Mucosa of descending colon (tissue), 3 donors: ENCODE measurements around the gene ZPBP. TPM values are rescaled to one million over a fixed set of nuclear protein-coding genes. Genes with fewer than 3 reads are reported as not detected.

Source experiments
- ATAC-seq: fragments of 200-7000 bp; cut with Tn5 transposase; one replicate; pipeline ENCODE4 v1.9.1; 2020; ENCODE audit warnings: mild to moderate bottlenecking, moderate library complexity
- DNase-seq, 3 donors: peaks; one replicate each; pipeline ENCODE4 v3.0.0-alpha.2; 2020
- H3K36me3 ChIP-seq: fragments of 200-600 bp; one replicate; pipeline ENCODE4 v1.8.0; 2021; ENCODE audit warnings: low read depth, mild to moderate bottlenecking
- H3K4me1 ChIP-seq: fragments of 200-600 bp; one replicate; pipeline ENCODE4 v1.8.0; 2021; ENCODE audit warnings: low read depth, mild to moderate bottlenecking
- H3K4me3 ChIP-seq: fragments of 200-600 bp; one replicate; pipeline ENCODE4 v1.8.0; 2021; ENCODE audit warnings: mild to moderate bottlenecking
- H3K9me3 ChIP-seq: fragments of 200-600 bp; one replicate; pipeline ENCODE4 v1.8.0; 2021; ENCODE audit warnings: mild to moderate bottlenecking
- CTCF ChIP-seq: fragments of 200-600 bp; IDR thresholded peaks from one replicate; pipeline ENCODE4 v1.8.0; 2022; ENCODE audit warnings: antibody characterized with exemption, mild to moderate bottlenecking
- intact Hi-C, 2 donors: fragments of 100-400 bp; cut with DNase I in 1 of 2; cut with micrococcal nuclease in 1 of 2; formaldehyde crosslinking; loops; one replicate each; pipeline versions ENCODE4 v1.11.0 to v1.11.1; 2022; cut with DNase I, micrococcal nuclease
- total RNA-seq, 3 donors: library from RNA; stranded (reverse); fragmentation: NEBNext Ultra II Directional in 2 of 3; extraction: Animal tissue kit (Norgen Biotek cat#: 25700) in 2 of 3; gene quantifications; one replicate each; pipeline versions ENCODE4 v1.2.1 to v1.2.4, GENCODE V29; 2021 to 2023
- donor health status: DM: no; HTN: no; CAD: no; lungs with moderate emphysema.
- donor health status: DM: no; HTN: no; CAD: no.
- donor health status: DM: no; HTN: yes; CAD: no.

Gene ZPBP
- total RNA-seq, 3 donors from 2014 or later, result not detected

DNA sequence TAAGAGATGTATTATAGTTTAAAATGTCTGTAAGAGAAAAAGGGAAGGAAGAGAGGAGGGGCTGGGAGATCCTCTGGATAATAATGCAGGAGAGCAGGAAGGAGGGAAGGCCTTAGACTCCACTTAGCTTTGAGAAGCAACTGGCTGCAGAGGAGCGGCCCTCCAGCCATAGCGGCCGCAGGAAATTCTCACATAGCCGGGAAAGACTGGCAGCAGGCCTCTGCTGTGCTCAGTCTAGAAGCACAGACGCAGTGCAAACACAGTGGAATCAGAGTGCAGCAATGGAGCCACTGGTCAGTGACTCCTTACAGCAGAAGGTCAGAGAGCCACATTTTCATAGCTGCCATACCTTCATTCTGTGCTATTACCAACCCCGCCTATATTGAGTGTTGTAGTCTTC is 166.3 kb downstream of the ZPBP start:
- ATAC-seq (no peak), DNase-seq (no peak)
- H3K9me3 ChIP-seq, result peaks cover 14% of the 10 kb centered on the region
- no peak for TF ChIP-seq CTCF
- H3K4me1 ChIP-seq, result no peaks in the 10 kb centered on the region
- no peaks in the 10 kb centered on the region for H3K36me3 ChIP-seq
- H3K4me3 ChIP-seq, result no peak overlapping the region
- intact Hi-C loops, result no loop called here

DNA sequence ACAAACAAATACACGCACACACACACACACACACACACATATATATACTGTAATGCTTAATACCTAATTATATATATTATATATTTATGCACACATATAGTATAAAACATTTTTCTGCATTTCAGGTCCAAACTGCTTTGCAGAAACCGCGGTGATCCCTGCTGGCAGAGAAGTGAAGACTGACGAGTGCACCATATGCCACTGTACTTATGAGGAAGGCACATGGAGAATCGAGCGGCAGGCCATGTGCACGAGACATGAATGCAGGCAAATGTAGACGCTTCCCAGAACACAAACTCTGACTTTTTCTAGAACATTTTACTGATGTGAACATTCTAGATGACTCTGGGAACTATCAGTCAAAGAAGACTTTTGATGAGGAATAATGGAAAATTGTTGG is 181.1 kb downstream of the ZPBP start:
- intact Hi-C loops, result no loop called here
- no peaks in the 10 kb centered on the region for H3K36me3 ChIP-seq
- H3K4me1 ChIP-seq, result no peaks in the 10 kb centered on the region
- DNase-seq (no peak), ATAC-seq (no peak)
- H3K9me3 ChIP-seq, result no peaks in the 10 kb centered on the region
- TF ChIP-seq CTCF, result no peak
- no peak overlapping the region for H3K4me3 ChIP-seq

DNA sequence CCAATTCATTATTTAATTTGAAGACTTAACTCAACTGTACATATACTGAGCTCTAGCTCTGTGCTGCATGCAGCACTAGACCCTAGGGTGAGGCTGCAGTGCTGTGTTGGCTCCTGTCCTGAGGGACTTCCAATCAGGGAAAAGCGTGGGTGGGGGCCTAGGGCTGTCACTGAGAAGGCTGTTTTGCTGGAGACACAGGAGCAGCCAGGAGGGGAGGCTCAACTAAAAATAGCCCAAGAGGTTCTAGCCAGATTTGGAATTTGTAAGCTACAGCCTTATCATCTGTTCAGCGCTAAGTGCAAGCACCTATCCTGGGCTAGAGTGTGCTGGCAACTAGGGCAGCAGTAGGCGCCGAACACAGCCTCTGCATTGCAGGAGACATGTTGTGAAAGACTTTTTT is 198.5 kb downstream of the ZPBP start:
- no peak for DNase-seq

DNA sequence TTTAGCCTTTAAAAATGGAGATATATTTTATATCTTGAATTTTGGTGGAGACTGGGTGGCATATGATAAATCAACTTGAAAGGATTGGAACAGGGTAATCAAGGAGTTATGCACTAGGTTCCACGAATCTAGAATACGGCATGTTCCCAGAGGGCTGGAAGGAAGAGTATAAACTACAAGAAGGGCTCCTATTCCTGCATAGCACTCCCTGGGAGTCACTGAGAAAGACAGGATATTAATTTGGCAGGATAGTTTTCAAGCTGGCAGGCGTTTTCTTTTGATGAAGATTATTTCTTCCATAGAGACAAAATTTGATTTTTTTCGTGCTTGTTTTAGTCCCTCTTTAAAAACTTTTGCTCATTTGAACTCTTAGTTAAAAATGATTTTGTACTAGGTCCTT is 199.9 kb downstream of the ZPBP start:
- no peaks in the 10 kb centered on the region for H3K36me3 ChIP-seq
- DNase-seq, result no peak
- no peak for TF ChIP-seq CTCF
- H3K4me3 ChIP-seq, result no peak overlapping the region
- intact Hi-C loops, result no loop called here
- ATAC-seq, result no peak
- H3K9me3 ChIP-seq, result no peaks in the 10 kb centered on the region
- H3K4me1 ChIP-seq, result no peaks in the 10 kb centered on the region

More for the DNA sequence above, 198.5 kb downstream of the ZPBP start:
- Histone ChIP-seq H3K4me3 (no peak overlapping the region), H3K9me3 (no peaks in the 10 kb centered on the region), H3K36me3 (no peaks in the 10 kb centered on the region), H3K4me1 (no peaks in the 10 kb centered on the region)
- ATAC-seq, result no peak
- intact Hi-C loops, result no loop called here
- no peak for TF ChIP-seq CTCF

- no peak overlapping the region for H3K4me3 ChIP-seq
- no peaks in the 10 kb centered on the region for H3K9me3 ChIP-seq
- DNase-seq, result no peak
- intact Hi-C loops, result no loop called here
- no peak for ATAC-seq
- no peaks in the 10 kb centered on the region for H3K4me1 ChIP-seq
- no peaks in the 10 kb centered on the region for H3K36me3 ChIP-seq
- no peak for TF ChIP-seq CTCF
Observed at GRCh38 chr7:49892481-49892880, 200.6 kb downstream of the ZPBP start.

Other genes with a start within 250 kb of the ZPBP start
- 10 to 100 TPM in 1 of 3 donors, 1 to 10 TPM in 2; 7.8 to 14.9 (median 8.8) TPM for gene IKZF1, start 211.5 kb upstream of the ZPBP start, total RNA-seq